NCI-H748 (cell line): ENCODE data around the gene IDH3G.

Experiments used
- DNase-seq: peaks from one replicate; lab custom pipeline; 2025; ENCODE audit not compliant: unreplicated experiment; lab: John Stamatoyannopoulos, UW

The IDH3G gene

GRCh38 chrX:153773741-153774575, 20.2 kb downstream of the IDH3G start:
- no peak for DNase-seq

DNA sequence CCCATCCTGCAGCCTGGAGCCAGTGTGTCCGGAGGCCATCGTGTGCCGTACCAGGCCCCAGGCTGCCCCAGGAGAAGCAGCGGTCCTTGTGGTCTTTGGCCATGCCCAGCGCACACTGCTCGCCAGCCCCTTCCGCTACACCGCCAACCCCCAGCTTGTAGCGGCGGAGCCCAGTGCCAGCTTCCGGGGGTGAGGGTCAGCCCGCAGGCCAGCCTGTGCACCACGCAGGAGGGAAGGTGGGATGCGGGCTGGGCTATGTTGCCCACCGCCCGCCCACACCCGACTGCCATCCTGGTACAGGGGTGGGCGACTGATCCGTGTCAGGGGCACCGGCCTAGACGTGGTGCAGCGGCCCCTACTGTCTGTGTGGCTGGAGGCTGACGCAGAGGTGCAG, 21.0 kb downstream of the IDH3G start:
- DNase-seq, result no peak

- DNase-seq, result no peak
Measured at GRCh38 chrX:153772316-153773217, 21.6 kb downstream of the IDH3G start.

DNA sequence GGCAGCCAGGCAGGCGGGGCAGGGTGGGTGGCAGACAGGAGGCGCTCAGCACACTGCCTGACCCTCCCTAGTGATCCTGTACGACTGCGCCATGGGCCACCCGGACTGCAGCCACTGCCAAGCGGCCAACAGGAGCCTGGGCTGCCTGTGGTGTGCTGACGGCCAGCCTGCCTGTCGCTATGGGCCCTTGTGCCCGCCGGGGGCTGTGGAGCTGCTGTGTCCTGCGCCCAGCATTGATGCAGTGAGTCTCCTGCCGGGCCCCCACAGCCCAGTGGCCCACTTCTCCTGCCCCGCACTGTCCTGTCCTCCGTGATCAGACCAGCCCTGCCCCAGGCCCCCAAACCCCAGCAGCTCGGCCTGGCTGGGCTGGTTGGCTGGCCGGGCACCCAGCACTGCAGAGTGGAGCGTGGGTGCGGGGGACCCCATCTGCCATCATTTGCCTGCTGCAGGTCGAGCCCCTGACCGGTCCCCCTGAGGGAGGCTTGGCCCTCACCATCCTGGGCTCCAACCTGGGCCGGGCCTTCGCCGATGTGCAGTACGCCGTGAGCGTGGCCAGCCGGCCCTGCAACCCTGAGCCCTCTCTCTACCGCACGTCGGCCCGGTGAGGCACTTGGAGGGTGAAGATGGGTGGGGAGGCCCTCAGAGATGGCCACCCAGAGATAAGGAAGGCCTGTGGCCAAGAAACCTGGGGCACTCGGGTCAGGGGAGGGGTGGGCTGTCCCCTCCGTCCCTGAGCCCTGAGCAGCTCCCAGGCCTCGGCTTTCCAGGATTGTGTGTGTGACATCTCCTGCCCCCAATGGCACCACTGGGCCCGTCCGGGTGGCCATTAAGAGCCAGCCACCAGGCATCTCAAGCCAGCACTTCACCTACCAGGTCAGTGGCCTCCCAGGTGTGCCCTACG, 22.5 kb downstream of the IDH3G start:
- DNase-seq, result no peak

- DNase-seq, result no peak
Measured at GRCh38 chrX:153770601-153771414, 23.4 kb downstream of the IDH3G start.

GRCh38 chrX:153769865-153770600, 24.1 kb downstream of the IDH3G start:
- DNase-seq, result no peak

DNA sequence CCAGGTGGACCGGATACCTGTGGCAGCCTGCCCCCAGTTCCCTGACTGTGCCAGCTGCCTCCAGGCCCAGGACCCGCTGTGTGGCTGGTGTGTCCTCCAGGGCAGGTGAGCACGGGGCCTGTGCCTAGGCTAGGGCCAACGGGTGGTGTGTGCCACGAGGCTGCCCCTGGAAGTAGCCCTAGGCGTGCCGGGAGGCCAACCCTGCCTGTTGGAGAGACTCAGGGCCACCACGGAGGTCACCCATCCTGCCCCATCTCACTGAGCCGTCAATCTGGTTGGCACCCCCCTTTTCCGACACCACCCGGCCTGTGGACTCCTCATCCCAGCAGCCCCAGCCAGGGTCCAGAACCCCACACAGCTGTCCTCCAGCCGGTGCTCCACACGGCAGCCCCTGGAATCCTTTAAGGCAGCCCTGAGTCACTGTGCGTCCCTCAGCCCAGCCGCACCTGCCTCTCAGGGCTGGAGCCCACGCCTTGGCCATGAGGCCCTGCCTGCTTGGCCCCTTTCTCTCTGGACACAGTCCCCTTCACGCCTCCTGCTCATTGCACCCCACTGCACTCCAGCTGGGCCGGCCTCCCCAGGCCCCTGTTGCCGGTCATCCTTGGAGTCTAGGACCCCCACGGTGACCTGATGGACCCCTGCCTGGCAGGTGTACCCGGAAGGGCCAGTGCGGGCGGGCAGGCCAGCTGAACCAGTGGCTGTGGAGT, 24.9 kb downstream of the IDH3G start:
- no peak for DNase-seq

DNA sequence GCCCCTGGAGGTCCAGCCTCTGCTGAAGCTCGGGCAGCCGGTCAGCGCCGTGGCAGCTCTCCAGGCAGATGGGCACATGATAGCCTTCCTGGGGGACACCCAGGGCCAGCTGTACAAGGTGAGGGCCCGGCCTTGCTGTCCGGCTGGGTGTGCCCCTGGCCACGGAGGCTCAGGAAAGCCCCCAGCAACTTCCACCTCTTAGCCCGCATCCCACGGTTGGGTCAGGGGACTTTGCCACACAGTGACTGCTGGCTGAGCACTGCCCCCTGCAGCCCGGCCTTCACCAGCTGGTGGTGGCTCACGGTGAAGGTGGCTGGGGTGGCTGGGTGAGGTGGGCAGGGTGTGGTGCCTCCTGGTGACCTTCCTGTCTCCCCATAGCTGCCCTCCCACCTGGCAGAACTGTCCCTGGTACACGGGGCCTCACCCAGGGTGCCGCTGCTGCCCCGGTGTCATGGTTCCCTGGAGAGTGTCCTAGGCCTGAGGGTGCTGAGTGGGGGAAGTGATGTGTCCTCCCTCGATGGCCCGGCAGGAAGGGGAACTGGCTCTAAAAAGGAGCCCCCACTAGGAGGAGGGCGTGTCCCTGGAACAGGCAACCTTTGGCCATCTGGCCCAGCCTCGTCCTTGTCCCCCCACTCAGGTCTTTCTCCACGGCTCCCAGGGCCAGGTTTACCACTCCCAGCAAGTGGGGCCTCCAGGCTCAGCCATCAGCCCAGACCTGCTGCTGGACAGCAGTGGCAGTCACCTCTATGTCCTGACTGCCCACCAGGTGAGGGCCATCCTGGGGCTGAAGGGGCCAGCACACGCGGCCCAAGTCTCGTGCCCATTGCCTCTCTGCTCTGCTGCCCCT, 25.6 kb downstream of the IDH3G start:
- no peak for DNase-seq

DNA sequence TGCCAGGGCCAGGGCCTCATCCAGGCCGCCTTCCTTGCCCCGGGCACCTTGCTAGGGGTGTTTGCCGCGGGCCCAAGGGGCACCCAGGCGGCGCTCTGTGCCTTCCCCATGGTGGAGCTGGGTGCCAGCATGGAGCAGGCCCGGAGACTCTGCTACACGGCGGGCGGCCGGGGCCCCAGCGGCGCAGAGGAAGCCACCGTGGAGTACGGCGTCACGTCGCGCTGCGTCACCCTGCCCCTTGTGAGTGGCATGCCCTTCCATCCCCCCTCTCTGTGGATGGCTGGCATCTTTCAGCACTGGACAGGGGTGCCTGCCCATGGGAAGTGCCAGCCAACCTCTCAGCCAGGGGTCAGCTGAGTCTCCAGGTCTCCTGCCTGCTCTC, 26.5 kb downstream of the IDH3G start:
- DNase-seq, result no peak

- DNase-seq, result no peak
Measured at GRCh38 chrX:153766871-153767673, 27.1 kb downstream of the IDH3G start.

DNA sequence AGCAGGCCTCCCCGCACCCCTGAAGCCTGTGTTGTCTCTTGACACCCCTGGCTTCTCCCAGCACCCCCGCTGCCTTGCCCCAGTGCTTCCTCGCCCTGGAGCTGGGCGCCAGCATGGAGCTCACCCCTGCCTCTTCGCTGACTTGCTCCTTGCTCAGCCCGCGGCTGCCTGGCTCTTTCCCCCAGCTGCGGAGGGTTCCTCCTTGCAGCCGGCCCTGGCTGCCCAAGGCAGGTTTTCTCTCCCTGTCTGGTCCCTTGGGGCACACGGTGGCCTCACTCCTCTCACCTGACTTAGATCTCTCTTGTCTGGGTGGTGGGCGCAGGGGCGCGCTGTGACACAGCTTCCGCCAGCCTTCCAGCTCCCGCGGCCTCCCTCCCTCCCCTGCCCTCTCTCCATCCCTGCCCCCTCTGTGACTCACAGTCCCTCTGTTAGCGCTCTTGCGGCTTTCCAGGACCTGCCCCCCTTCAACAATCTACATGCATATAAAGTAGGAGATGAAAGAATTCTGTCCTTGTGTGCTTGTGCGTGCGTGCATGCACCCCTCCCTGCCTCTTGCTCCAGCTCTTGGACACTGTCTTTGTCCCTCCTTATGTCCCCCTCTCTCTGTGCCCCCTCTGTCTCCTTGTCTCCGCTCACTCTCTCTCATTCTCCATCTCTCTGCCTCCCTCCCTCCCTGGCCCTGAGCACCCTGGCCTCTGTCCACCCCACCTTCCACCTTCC, 27.9 kb downstream of the IDH3G start:
- DNase-seq, result peak; percentile 18

GRCh38 chrX:153765138-153766079, 28.8 kb downstream of the IDH3G start:
- no peak for DNase-seq

DNA sequence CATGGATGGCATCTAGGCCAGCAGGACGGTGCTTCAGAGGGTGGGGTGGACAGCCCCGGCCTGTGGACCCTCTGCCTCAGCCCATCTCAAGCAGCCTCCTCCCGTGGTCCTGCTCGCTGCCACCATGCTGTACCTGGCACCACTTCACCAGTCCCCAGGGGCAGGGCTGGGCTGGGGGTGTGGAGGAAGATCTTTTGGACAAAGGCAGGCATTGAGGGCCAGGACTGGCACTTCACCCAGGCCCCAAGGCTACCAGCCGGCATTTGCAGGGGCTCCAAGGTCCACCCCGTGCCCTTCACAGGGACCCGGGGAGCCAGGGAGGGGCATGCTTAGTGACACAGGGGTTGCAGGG, 29.4 kb downstream of the IDH3G start:
- no peak for DNase-seq

GRCh38 chrX:153763989-153764755, 30.0 kb downstream of the IDH3G start, which contains the start of gene PLXNB3:
PLXNB3 (plus strand) TSS chrX:153764249; CDS start chrX:153765536, 1,287 bp downstream.
- peak; percentile 79 for DNase-seq
